ENCODE results near the gene ADISSP. TPM values are rescaled to one million over a fixed set of nuclear protein-coding genes. Genes with fewer than 3 reads are reported as not detected.

The ADISSP gene
- total and polyA plus RNA-seq, 2 of the 13 experiments (the other 11 are each of a cell fraction or from before 2014, with no cell fraction given) = 38.3 to 90.6 TPM

DNA sequence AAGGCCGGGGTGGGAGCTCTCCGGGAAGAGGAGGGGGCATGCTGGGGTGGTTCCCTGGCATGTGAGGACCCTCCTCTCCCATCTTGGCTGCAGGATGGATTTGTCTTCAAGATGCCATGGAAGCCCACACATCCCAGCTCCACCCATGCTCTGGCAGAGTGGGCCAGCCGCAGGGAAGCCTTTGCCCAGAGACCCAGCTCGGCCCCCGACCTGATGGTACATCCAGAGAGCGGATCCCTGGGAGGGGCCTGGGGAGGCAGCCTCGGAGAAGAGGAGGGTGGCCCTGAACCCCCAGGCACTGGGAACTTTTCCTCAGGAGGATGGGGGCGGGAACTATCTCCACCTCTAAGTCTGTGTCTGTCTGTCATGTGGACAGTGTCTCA, 33.3 kb upstream of the ADISSP start (continued):
- TF ChIP-seq, protein P1, sequence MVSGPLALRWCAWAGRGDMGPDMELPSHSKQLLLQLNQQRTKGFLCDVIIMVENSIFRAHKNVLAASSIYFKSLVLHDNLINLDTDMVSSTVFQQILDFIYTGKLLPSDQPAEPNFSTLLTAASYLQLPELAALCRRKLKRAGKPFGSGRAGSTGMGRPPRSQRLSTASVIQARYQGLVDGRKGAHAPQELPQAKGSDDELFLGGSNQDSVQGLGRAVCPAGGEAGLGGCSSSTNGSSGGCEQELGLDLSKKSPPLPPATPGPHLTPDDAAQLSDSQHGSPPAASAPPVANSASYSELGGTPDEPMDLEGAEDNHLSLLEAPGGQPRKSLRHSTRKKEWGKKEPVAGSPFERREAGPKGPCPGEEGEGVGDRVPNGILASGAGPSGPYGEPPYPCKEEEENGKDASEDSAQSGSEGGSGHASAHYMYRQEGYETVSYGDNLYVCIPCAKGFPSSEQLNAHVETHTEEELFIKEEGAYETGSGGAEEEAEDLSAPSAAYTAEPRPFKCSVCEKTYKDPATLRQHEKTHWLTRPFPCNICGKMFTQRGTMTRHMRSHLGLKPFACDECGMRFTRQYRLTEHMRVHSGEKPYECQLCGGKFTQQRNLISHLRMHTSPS (CRISPR knock-in tag; IDR thresholded peaks at IDR 0.05; ENCODE audit: low read depth) = no peak
- no peak for TF ChIP-seq ZNF329 (CRISPR knock-in tag; IDR thresholded peaks at IDR 0.05; ENCODE audit: low read depth)
- TF ChIP-seq, protein P2, sequence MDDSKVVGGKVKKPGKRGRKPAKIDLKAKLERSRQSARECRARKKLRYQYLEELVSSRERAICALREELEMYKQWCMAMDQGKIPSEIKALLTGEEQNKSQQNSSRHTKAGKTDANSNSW (CRISPR knock-in tag; IDR thresholded peaks at IDR 0.05; ENCODE audit: borderline replicate concordance) = no peak
- TF ChIP-seq ZNF501 (CRISPR knock-in tag; IDR thresholded peaks at IDR 0.05) = no peak
- no peak for TF ChIP-seq ZNF761 (CRISPR knock-in tag; conservative IDR thresholded peaks at IDR 0.05)
- TF ChIP-seq PAF1 (CRISPR knock-in tag; IDR thresholded peaks at IDR 0.05) = no peak
- TF ChIP-seq ONECUT2 (CRISPR knock-in tag; IDR thresholded peaks at IDR 0.05) = no peak
- no peak for TF ChIP-seq HNF4A (CRISPR knock-in tag; IDR thresholded peaks at IDR 0.05)

DNA sequence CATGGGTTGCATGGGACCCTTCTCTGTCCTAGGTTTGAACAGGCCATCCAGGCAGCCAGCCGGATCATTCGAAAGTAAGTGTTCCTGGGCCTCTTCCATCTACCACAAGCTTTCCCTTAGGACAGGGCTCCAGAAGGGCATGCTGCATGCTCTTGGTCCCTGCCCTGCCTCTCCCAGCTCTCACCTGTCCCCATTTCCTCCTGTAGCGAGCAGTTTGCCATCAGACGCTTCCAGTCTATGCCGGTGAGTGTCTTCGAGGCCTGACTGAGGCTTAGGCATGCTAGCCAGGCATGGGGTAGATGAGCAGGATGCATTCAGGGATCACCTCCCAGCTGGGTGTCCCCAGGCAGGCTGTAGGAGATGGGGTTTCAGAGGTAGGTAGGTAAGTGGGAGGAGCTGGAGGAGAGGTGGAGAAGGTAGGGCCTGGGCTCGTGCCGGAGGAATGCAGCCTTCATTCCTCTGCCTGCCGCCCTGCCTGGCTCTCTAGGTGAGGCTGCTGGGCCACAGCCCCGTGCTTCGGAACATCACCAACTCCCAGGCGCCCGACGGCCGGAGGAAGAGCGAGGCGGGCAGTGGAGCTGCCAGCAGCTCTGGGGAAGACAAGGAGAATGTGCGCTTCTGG, 32.8 kb upstream of the ADISSP start:
- ChIA-PET CTCF (ENCODE audit: low intra/inter-chr PET ratio, low total read pairs) (no interaction called here), POLR2A (interaction anchor here (1.7 to 2.4 kb wide), 2 partner anchors 18 to 20 kb away, joined by 8 to 12 read pairs; partner anchors contain the start of gene AP5S1)
- no peaks in the 10 kb centered on the region for H4K20me1 ChIP-seq (ENCODE audit: insufficient read depth, low read length)
- H3K9ac ChIP-seq (ENCODE audit: insufficient read depth, low read depth, low read length) = no peak overlapping the region
- peaks cover 36% of the 10 kb centered on the region for H3K4me1 ChIP-seq (ENCODE audit: insufficient read depth, low read length)
- BruUV-seq (replicated peaks) = no TSS peak
- no peak overlapping the region for H3K27ac ChIP-seq (ENCODE audit: extremely low read length, insufficient read depth, low read length)
- peaks cover 27 to 48% of the 10 kb centered on the region in 2 experiments for H3K36me3 ChIP-seq (replicated peaks in 1 of 2; ENCODE audit: control insufficient read depth in 1 of 2, insufficient read depth in 2 of 2, low read length in 2 of 2)
- TF ChIP-seq MYC (CRISPR knock-in tag; IDR thresholded peaks at IDR 0.05; ENCODE audit: borderline replicate concordance) (0 out of 2 replicates have a peak, but pooled peaks have one; percentile 8), MAZ (IDR thresholded peaks at IDR 0.05; ENCODE audit: borderline replicate concordance, low read depth, low read length) (no peak), MAZ (CRISPR knock-in tag; IDR thresholded peaks at IDR 0.05; ENCODE audit: low read depth) (no peak), NCOA2 (CRISPR knock-in tag; IDR thresholded peaks at IDR 0.05) (no peak), AGO2 (optimal IDR thresholded peaks at IDR 0.05; ENCODE audit: low read depth, low read length) (peak; percentile 48)
- H3K79me2 ChIP-seq (ENCODE audit: insufficient read depth, low read length) = peaks cover 20% of the 10 kb centered on the region
- no peaks in the 10 kb centered on the region; a peak in 1 of 5 replicates for H3K27me3 ChIP-seq (ENCODE audit: control insufficient read depth in 1 of 2, insufficient read depth in 2 of 2, low read length in 2 of 2)
- intact Hi-C loops (cut with micrococcal nuclease; ENCODE audit: unreplicated experiment) (no loop called here), in situ Hi-C loops (cut with HindIII; ENCODE audit: extremely low pct_ligation_motif_present, low pct_unique_long_range_greater_than_20kb) (no loop called here)
- H3K9me3 ChIP-seq (ENCODE audit: low read length) = no peaks in the 10 kb centered on the region
- WGBS (ENCODE audit: low lambda C conversion rate) = 94% methylated on average over 18 of the region's 18 CpGs
- no peak overlapping the region for H3K4me2 ChIP-seq (ENCODE audit: low read depth, low read length)
- no peak for DNase-seq (ENCODE audit: low spot score)
- no peak for FAIRE-seq
- no peak overlapping the region for H2AFZ ChIP-seq (ENCODE audit: low read length)
- no peak overlapping the region for H3K4me3 ChIP-seq (replicated peaks in 1 of 3; ENCODE audit: insufficient read depth in 1 of 3, low read depth in 2 of 3, low read length in 3 of 3)
- ATAC-seq = no peak

Data from HepG2 (cell line).